B cell (primary cell): ENCODE data around the gene THSD7A. TPM values are rescaled to one million over a fixed set of nuclear protein-coding genes. Genes with fewer than 3 reads are reported as not detected.

ENCODE experiments used
- ATAC-seq: fragments of 200-7000 bp; cut with Tn5 transposase; one replicate; pipeline ENCODE4 v1.10.0; 2021; ENCODE audit warnings: low read depth, mild to moderate bottlenecking, moderate number of reproducible peaks, moderate library complexity
- CTCF ChIA-PET: fragments of 350-600 bp; sonication (Branson Sonifier 250); formaldehyde crosslinking; loops from one replicate; lab custom pipeline; 2021; ENCODE audit warnings: antibody characterized with exemption, inconsistent platforms; lab: Charles Lee
- POLR2A ChIA-PET: fragments of 350-600 bp; sonication (Branson Sonifier 250); formaldehyde crosslinking; loops from one replicate; lab custom pipeline; 2021; ENCODE audit warnings: antibody characterized with exemption; lab: Charles Lee
- DNase-seq: peaks from one replicate; pipeline ENCODE4 v3.0.0; 2013
- H2AFZ ChIP-seq: 2 replicates; pipeline ENCODE4 v1.6.1; 2012; ENCODE audit warnings: mild to moderate bottlenecking, low read depth, low read length; ENCODE audit not compliant: insufficient read depth, poor library complexity, severe bottlenecking
- H3K27ac ChIP-seq, 2 donors: 1 replicate in 1 of 2; 2 replicates in 1 of 2; pipeline ENCODE4 v1.5.1; 2012 to 2013; ENCODE audit warnings: low read length in 2 of 2, mild to moderate bottlenecking in 2 of 2, moderate library complexity in 1 of 2
- H3K27me3 ChIP-seq, 4 experiments: fragments of 200-600 bp in 1 of 4; sonication (generic) in 1 of 4; replicated peaks in 1 of 4; 1 replicate in 2 of 4; 2 replicates in 2 of 4; pipeline versions ENCODE4 v1.6.1 to v1.7.0; 2013 to 2016; ENCODE audit warnings: low read length in 3 of 4, mild to moderate bottlenecking in 2 of 4, mixed read lengths in 1 of 4, moderate library complexity in 1 of 4; ENCODE audit not compliant: insufficient read depth in 4 of 4, control insufficient read depth in 3 of 4; ENCODE audit errors: control extremely low read depth in 1 of 4
- H3K36me3 ChIP-seq, 2 experiments: replicated peaks in 1 of 2; 1 replicate in 1 of 2; 2 replicates in 1 of 2; pipeline versions ENCODE4 v1.6.1 to v1.7.1; 2013; ENCODE audit warnings: low read length in 1 of 2; ENCODE audit not compliant: insufficient read depth in 2 of 2, control insufficient read depth in 1 of 2; ENCODE audit errors: control extremely low read depth in 1 of 2, extremely low read depth in 1 of 2
- H3K4me1 ChIP-seq, 2 donors: fragments of 200-600 bp in 1 of 2; sonication (generic) in 1 of 2; 1 replicate in 1 of 2; 2 replicates in 1 of 2; pipeline versions ENCODE4 v1.5.1 to v1.6.1; 2013 to 2017; ENCODE audit warnings: low read length in 2 of 2; ENCODE audit not compliant: control insufficient read depth in 2 of 2, insufficient read depth in 2 of 2
- H3K4me2 ChIP-seq: replicated peaks from 2 replicates; pipeline ENCODE3; 2012; ENCODE audit warnings: mild to moderate bottlenecking, low read depth, low read length; ENCODE audit not compliant: poor library complexity, severe bottlenecking
- H3K4me3 ChIP-seq, 5 experiments: fragments of 200-600 bp in 1 of 5; sonication (generic) in 1 of 5; 1 replicate in 3 of 5; 2 replicates in 2 of 5; pipeline versions ENCODE4 v1.5.1 to v1.7.0; 2011 to 2016; ENCODE audit warnings: low read length in 4 of 5, mild to moderate bottlenecking in 4 of 5, low read depth in 2 of 5, control low read depth in 1 of 5, moderate library complexity in 1 of 5; ENCODE audit not compliant: insufficient read depth in 1 of 5; ENCODE audit errors: control extremely low read depth in 1 of 5, extremely low read depth in 1 of 5
- H3K79me2 ChIP-seq: fragments of 200-600 bp; sonication (generic); one replicate; pipeline ENCODE4 v1.6.0; 2016; ENCODE audit warnings: low read length; ENCODE audit not compliant: control insufficient read depth, insufficient read depth
- H3K9ac ChIP-seq: fragments of 200-600 bp; sonication (generic); 2 replicates; pipeline ENCODE4 v1.6.1; 2017; ENCODE audit warnings: mild to moderate bottlenecking, low read length, moderate library complexity
- H3K9me3 ChIP-seq, 3 donors: one replicate each; pipeline versions ENCODE4 v1.6.1 to v1.7.1; 2013; ENCODE audit warnings: low read length in 2 of 3; ENCODE audit not compliant: control insufficient read depth in 2 of 3, insufficient read depth in 1 of 3; ENCODE audit errors: control extremely low read depth in 1 of 3
- H4K20me1 ChIP-seq: 2 replicates; pipeline ENCODE4 v1.6.0; 2012; ENCODE audit warnings: mild to moderate bottlenecking, low read length; ENCODE audit not compliant: insufficient read depth, control insufficient read depth, poor library complexity, severe bottlenecking
- H3K27ac Mint-ChIP-seq: one replicate; pipeline ENCODE4 v1.8.0; 2021; ENCODE audit warnings: mixed read lengths
- H3K27me3 Mint-ChIP-seq: one replicate; pipeline ENCODE4 v1.8.0; 2021; ENCODE audit warnings: mixed read lengths
- H3K4me1 Mint-ChIP-seq: one replicate; pipeline ENCODE4 v1.8.0; 2021; ENCODE audit warnings: mixed read lengths
- H3K4me3 Mint-ChIP-seq: one replicate; pipeline ENCODE4 v1.8.0; 2021; ENCODE audit warnings: mixed read lengths
- H3K9me3 Mint-ChIP-seq: one replicate; pipeline ENCODE4 v1.8.0; 2022; ENCODE audit warnings: mixed read lengths; ENCODE audit not compliant: insufficient read depth
- EZH2 ChIP-seq: IDR thresholded peaks from 2 replicates; pipeline ENCODE4 v1.6.1; 2012; ENCODE audit warnings: borderline replicate concordance, low read depth, mild to moderate bottlenecking, moderate library complexity, low read length; ENCODE audit not compliant: insufficient read depth, poor library complexity, severe bottlenecking
- WGBS: methylation state at CpG from one replicate; pipeline ENCODE4 v1.1.5; 2013; ENCODE audit warnings: missing lambda C conversion rate; ENCODE audit not compliant: insufficient coverage; 5-methylcytosine and 5-hydroxymethylcytosine counted together
- intact Hi-C: fragments of 100-400 bp; cut with micrococcal nuclease; formaldehyde crosslinking; loops from one replicate; pipeline ENCODE4 v1.10.0; 2022
- polyA plus RNA-seq: library from polyadenylated mRNA; depleted of rRNA; stranded (reverse); fragments of >200 nt; gene quantifications from 2 replicates; pipeline ENCODE4 v1.2.3, GENCODE V29; 2012
- total RNA-seq, 2 donors: library from RNA; stranded (reverse); fragments of 120-200 nt in 1 of 2; gene quantifications; 1 replicate in 1 of 2; 2 replicates in 1 of 2; pipeline versions ENCODE4 v1.2.3 to v1.2.4, GENCODE V29; 2013 to 2022
- TF ChIP-seq, protein P1 (sequence below): fragments of 200-600 bp; IDR thresholded peaks from one replicate; pipeline ENCODE4 v1.8.0; 2022; ENCODE audit warnings: antibody characterized with exemption, mild to moderate bottlenecking

The THSD7A gene
- total and polyA plus RNA-seq, 2 donors (not counting 1 experiment from before 2014, with no cell fraction given), result not detected

DNA sequence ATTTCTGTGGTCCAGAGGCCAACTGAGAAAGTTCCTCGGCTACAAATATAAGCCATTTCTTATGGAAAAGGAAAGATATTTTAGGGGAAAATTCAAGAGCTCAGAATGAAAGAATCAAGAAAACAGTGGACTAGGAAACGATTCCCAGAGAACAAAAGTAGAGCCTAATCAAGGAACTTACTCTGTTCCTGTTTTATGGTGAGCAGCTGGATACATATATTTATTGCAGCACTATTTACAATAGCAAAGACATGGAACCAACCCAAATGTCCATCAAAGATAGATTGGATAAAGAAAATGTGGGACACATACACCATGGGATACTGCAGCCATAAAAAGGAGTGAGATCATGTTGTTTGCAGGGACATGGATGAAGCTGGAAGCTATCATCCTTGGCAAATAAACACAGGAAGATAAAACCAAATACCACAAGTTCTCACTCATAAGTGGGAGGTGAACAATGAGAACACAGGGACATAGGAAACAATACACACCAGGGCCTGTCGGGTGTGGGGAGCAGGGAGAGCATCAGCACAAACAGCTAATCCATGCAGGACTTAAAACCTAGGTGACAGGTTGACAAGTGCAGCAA lies 298.7 kb downstream of the THSD7A start:
- intact Hi-C loops, result no loop called here
- Histone ChIP-seq H3K36me3 (no peaks in the 10 kb centered on the region), H3K79me2 (no peaks in the 10 kb centered on the region), H3K4me3 (no peak overlapping the region), H2AFZ (no peak overlapping the region), H3K9ac (no peak overlapping the region), H3K4me2 (no peak overlapping the region), H3K27me3 (no peaks in the 10 kb centered on the region), H4K20me1 (no peaks in the 10 kb centered on the region), H3K4me1 (no peaks in the 10 kb centered on the region), H3K27ac (no peak overlapping the region), H3K9me3 (no peaks in the 10 kb centered on the region)
- Mint-ChIP-seq H3K4me3 (no peak overlapping the region), H3K27me3 (no peaks in the 10 kb centered on the region), H3K4me1 (no peaks in the 10 kb centered on the region), H3K27ac (no peak overlapping the region), H3K9me3 (no peaks in the 10 kb centered on the region)
- CTCF ChIA-PET, result no interaction called here
- ATAC-seq (no peak), DNase-seq (no peak)
- no peak for TF ChIP-seq EZH2
- TF ChIP-seq, protein P1, sequence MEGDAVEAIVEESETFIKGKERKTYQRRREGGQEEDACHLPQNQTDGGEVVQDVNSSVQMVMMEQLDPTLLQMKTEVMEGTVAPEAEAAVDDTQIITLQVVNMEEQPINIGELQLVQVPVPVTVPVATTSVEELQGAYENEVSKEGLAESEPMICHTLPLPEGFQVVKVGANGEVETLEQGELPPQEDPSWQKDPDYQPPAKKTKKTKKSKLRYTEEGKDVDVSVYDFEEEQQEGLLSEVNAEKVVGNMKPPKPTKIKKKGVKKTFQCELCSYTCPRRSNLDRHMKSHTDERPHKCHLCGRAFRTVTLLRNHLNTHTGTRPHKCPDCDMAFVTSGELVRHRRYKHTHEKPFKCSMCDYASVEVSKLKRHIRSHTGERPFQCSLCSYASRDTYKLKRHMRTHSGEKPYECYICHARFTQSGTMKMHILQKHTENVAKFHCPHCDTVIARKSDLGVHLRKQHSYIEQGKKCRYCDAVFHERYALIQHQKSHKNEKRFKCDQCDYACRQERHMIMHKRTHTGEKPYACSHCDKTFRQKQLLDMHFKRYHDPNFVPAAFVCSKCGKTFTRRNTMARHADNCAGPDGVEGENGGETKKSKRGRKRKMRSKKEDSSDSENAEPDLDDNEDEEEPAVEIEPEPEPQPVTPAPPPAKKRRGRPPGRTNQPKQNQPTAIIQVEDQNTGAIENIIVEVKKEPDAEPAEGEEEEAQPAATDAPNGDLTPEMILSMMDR, result no peak
- POLR2A ChIA-PET, result no interaction called here
- WGBS, result 100% methylated on average over 1 of the region's 3 CpGs

DNA sequence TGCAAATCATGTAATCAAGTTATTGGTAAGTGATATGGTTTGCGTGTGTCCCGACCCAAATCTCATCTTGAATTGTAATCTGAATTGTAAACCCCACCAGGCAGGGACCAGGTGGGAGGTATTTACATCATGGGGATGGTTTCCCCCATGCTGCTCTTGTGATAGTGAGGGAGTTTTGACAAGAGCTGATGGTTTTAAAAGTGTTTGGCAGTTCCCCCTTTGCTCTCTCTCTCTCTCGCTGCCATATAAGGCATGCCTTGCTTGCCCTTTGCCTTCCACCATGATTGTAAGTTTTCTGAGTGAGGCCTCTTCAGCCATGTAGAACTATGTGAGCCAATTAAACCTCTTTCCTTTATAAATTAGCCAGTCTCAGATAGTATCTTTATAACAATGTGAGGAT lies 302.6 kb downstream of the THSD7A start:
- CTCF ChIA-PET, result no interaction called here
- Histone ChIP-seq H3K27me3 (no peaks in the 10 kb centered on the region), H3K4me1 (no peaks in the 10 kb centered on the region), H3K79me2 (no peaks in the 10 kb centered on the region), H3K9ac (no peak overlapping the region), H3K4me3 (no peak overlapping the region), H3K9me3 (no peaks in the 10 kb centered on the region), H2AFZ (no peak overlapping the region), H3K36me3 (no peaks in the 10 kb centered on the region), H4K20me1 (no peaks in the 10 kb centered on the region), H3K27ac (no peak overlapping the region), H3K4me2 (no peak overlapping the region)
- POLR2A ChIA-PET, result no interaction called here
- intact Hi-C loops, result no loop called here
- no peak for ATAC-seq
- TF ChIP-seq, protein P1, result no peak
- no peak for TF ChIP-seq EZH2
- WGBS, result no CpG with 5 or more reads among the region's 3 CpGs
- Mint-ChIP-seq H3K4me1 (no peaks in the 10 kb centered on the region), H3K4me3 (no peak overlapping the region), H3K9me3 (no peaks in the 10 kb centered on the region), H3K27me3 (no peaks in the 10 kb centered on the region), H3K27ac (no peak overlapping the region)
- DNase-seq, result no peak
